MG63 (cell line): ENCODE results near the gene MPPED2. TPM values are rescaled to one million over a fixed set of nuclear protein-coding genes. Genes with fewer than 3 reads are reported as not detected.

Experiments
- DNase-seq: peaks from one replicate; pipeline ENCODE4 v3.0.0-alpha.2; 2020
- H3K27me3 ChIP-seq: fragments of 250-450 bp; sonication (Bioruptor Pico); 2 replicates; pipeline ENCODE4 v1.5.1; 2020; ENCODE audit warnings: mild to moderate bottlenecking, moderate library complexity
- H3K36me3 ChIP-seq: fragments of 250-450 bp; sonication (Bioruptor Pico); 2 replicates; pipeline ENCODE4 v1.5.1; 2020; ENCODE audit warnings: mild to moderate bottlenecking, moderate library complexity
- H3K4me3 ChIP-seq: fragments of 250-450 bp; sonication (Bioruptor Pico); 2 replicates; pipeline ENCODE4 v1.5.1; 2020; ENCODE audit warnings: mild to moderate bottlenecking, moderate library complexity
- H3K9me3 ChIP-seq: fragments of 250-450 bp; sonication (Bioruptor Pico); 2 replicates; pipeline ENCODE4 v1.5.1; 2020; ENCODE audit warnings: mild to moderate bottlenecking, moderate library complexity
- total RNA-seq: library from RNA; depleted of rRNA; stranded (reverse); fragments of >200 nt; shearing (Covaris generic); gene quantifications from 2 replicates; pipeline ENCODE4 v1.2.3, GENCODE V29; 2014; ENCODE audit warnings: low replicate concordance

Gene MPPED2
- total RNA-seq, 1 experiment from 2014 or later: not detected

DNA sequence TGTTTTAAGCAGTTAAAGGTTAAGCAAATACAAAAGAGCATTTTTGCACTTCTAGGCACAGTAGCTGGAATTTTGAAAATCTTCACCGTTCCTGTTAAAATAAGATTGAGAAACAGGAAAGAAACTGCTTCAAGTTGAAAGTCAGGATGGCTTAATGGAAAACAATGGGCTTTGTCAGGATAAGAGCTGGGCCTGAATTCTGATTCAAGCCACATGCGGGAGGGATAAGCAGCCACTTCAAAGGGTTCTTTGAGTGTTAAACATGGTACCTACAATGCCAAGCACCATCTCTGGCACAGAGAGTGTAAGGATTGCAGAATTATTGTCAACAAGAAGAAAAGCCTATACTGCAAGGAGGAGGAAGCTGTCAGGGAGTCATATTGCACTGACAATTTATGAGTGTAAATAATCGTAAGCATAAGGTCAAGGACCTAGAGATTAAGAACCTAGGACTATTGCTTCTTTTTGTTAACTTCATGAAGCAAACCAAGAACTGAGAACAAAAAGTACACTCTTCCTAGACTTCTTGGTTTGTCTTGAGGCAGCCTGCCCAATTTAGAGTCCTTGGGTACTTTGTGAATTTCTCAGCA, 32.5 kb downstream of the MPPED2 start:
- Histone ChIP-seq H3K27me3 (no peaks in the 10 kb centered on the region), H3K9me3 (no peaks in the 10 kb centered on the region), H3K4me3 (no peak overlapping the region), H3K36me3 (no peaks in the 10 kb centered on the region)
- no peak for DNase-seq

GRCh38 chr11:30552839-30553238, 33.3 kb downstream of the MPPED2 start:
- H3K4me3 ChIP-seq: no peak overlapping the region
- DNase-seq: no peak
- H3K9me3 ChIP-seq: no peaks in the 10 kb centered on the region
- no peaks in the 10 kb centered on the region for H3K27me3 ChIP-seq
- H3K36me3 ChIP-seq: no peaks in the 10 kb centered on the region

- no peaks in the 10 kb centered on the region for H3K36me3 ChIP-seq
- DNase-seq: no peak
- no peaks in the 10 kb centered on the region for H3K9me3 ChIP-seq
- no peak overlapping the region for H3K4me3 ChIP-seq
- no peaks in the 10 kb centered on the region for H3K27me3 ChIP-seq
Measured at GRCh38 chr11:30550022-30550542, 36.1 kb downstream of the MPPED2 start.

GRCh38 chr11:30549565-30549964, 36.6 kb downstream of the MPPED2 start:
- Histone ChIP-seq H3K27me3 (no peaks in the 10 kb centered on the region), H3K4me3 (no peak overlapping the region), H3K9me3 (no peaks in the 10 kb centered on the region), H3K36me3 (no peaks in the 10 kb centered on the region)
- DNase-seq: no peak

DNA sequence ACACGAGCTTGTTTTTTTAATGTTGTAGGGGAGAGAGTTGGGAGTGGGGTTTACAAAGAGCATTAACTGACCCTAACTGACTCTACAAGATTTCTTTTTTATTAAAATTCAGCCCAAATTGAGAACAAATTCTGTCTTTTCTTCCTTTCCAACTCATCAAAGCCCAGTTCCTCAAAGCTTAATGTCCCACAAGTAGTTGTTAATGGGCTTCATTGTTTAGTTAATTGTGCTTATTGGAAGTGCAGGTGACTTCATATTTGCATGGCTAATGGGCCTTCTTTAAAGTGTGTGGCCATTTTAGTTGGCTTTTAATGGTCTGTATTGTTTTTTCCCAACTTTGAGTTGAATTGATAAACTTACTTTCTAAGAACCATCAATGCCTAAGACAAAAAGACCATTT, 39.8 kb downstream of the MPPED2 start:
- H3K4me3 ChIP-seq: no peak overlapping the region
- DNase-seq: no peak

DNA sequence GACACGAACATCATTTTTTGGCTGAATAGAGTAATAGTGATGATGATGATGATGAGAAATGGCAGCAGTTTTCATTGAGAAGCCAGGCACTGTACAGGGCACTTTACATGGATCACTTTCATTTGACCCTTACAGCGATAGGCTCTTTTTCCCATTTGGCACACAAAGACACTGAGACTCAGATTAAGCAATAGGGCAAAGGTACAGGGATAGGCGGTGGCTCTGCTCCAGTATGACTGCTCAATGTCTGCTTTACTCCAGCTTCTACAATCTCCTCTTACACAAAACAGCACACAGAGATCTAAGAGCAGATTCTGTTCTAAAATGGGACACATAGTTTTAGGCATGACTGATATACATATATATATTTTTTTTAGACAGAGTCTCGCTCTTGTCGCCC, 40.6 kb downstream of the MPPED2 start:
- Histone ChIP-seq H3K27me3 (no peaks in the 10 kb centered on the region), H3K36me3 (no peaks in the 10 kb centered on the region), H3K4me3 (no peak overlapping the region), H3K9me3 (no peaks in the 10 kb centered on the region)
- no peak for DNase-seq

More for the DNA sequence above, 39.8 kb downstream of the MPPED2 start:
- Histone ChIP-seq H3K36me3 (no peaks in the 10 kb centered on the region), H3K27me3 (no peaks in the 10 kb centered on the region), H3K9me3 (no peaks in the 10 kb centered on the region)

DNA sequence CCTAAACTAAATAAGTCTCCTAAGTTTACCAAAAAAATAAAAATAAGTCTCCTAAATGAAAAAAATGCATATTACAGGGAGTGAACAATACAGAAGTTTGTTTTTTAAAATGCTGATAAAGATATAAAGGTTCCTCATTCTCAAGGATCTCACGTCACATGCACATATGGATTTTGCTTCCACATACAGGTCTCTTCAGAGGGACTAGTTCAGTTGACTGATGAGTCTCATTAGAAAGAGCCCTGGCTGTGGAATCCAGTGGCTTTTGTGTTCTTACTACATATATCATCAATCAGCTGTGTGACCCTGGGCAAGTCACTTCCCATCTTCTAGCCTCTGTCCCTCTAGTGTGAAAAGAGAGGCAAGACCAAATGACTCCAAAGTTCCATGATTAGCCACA, 43.1 kb downstream of the MPPED2 start:
- Histone ChIP-seq H3K4me3 (no peak overlapping the region), H3K27me3 (no peaks in the 10 kb centered on the region), H3K9me3 (no peaks in the 10 kb centered on the region), H3K36me3 (no peaks in the 10 kb centered on the region)
- no peak for DNase-seq

GRCh38 chr11:30540781-30541180, 45.4 kb downstream of the MPPED2 start:
- no peaks in the 10 kb centered on the region for H3K9me3 ChIP-seq
- no peak overlapping the region for H3K4me3 ChIP-seq
- H3K27me3 ChIP-seq: no peaks in the 10 kb centered on the region
- H3K36me3 ChIP-seq: no peaks in the 10 kb centered on the region
- no peak for DNase-seq

DNA sequence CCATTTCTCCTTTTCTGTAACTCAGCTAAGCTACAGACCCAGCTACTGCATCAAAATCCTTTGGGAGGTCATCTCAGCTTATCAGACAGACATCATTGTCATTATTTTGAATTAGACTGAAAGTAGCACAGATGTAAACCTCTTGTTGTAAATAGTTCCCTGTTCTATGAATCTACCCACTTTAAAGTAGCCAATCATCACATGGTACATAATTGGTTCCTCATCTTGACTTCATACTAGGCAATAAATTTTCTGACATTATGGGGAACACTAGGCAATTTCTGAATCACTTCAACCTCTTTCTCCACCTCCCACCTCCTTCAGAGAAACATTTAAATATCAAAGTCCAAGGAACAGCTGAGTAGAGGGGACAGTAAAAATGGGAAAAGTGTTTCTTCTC, 47.9 kb downstream of the MPPED2 start:
- Histone ChIP-seq H3K4me3 (no peak overlapping the region), H3K9me3 (no peaks in the 10 kb centered on the region), H3K27me3 (no peaks in the 10 kb centered on the region), H3K36me3 (no peaks in the 10 kb centered on the region)
- DNase-seq: no peak

DNA sequence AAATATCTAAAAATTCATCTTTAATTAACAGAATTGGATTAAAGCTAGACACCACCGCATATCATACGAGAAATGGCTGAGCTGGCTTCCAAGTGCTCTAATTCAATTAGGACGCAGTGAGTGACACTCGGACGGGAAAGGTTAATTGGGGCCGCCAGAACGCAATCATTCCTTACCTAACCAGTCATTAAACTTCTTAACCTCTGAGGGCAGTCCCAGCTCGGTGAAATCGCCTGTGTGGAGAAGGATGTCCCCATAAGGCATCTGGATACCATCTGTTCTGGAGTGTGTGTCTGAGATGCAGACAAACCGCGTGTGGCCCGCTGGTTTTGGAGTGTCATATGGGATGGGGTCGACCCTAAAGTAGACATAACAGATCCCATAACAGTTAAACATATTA, 50.3 kb downstream of the MPPED2 start:
- DNase-seq: no peak
- Histone ChIP-seq H3K27me3 (no peaks in the 10 kb centered on the region), H3K36me3 (no peaks in the 10 kb centered on the region), H3K9me3 (no peaks in the 10 kb centered on the region), H3K4me3 (no peak overlapping the region)

DNA sequence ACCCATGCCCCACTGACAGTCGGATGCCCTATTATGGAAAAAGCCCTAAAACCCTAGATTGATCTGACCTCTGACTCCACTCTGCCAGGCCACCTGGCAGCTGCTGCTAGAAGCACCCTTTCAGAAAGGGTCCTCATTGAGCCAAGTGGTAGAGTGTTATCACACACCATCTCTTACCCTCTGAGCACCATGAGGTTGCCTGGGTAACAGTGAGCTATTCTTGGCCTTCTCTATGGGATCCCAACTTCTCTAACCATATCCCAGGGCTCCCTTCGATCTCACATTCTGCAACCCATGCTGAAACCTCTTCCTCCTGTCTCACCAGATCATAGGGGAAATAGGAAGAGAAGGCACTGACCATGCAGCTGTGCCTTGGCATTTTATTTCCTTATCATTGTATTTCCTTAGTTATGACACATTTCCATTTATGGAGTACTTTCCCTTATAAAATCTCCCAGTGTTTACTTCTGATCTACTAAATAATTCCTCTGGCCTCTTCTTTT, 52.7 kb downstream of the MPPED2 start:
- H3K36me3 ChIP-seq: no peaks in the 10 kb centered on the region
- no peaks in the 10 kb centered on the region for H3K27me3 ChIP-seq
- H3K4me3 ChIP-seq: no peak overlapping the region
- DNase-seq: no peak
- H3K9me3 ChIP-seq: no peaks in the 10 kb centered on the region

DNA sequence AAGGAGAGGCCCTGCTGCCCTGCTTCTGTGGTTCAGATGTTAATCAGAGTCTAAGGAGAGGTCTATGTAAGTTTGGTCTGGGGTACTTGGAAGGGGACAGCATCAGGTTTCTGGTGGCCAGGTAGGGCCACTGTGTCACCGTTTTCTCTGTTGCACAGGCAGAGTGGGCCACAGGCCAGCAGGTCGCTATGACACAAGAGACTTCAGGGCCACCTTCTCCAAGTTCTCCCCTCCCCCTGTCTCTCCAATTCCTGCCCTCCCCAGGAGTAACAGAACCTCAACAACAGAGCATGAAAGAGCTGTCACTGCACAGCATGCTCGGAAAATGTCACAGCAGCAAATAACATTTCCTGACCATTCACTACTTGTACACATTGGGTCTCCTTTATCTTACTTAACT, 58.6 kb downstream of the MPPED2 start:
- DNase-seq: no peak
- H3K27me3 ChIP-seq: no peaks in the 10 kb centered on the region
- no peak overlapping the region for H3K4me3 ChIP-seq
- H3K9me3 ChIP-seq: no peaks in the 10 kb centered on the region
- no peaks in the 10 kb centered on the region for H3K36me3 ChIP-seq

DNA sequence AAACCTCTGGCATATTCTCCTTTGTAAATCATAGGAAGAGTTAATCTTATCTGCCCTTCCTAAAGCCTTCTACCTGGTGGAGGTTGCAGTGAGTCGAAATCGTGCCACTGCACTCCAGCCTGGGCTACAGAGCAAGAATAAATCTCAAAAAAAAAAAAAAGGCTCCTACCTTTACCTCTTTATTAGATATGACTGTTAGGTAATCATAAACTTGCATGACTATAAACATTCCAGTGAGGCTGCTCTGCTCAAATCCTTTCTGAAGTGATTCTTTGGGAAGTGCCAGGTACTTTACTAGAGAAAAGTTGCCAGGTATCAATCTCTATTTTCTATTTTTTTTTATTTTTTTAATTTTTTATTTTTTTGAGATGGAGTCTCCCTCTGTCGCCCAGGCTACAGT, 59.6 kb downstream of the MPPED2 start:
- Histone ChIP-seq H3K36me3 (no peaks in the 10 kb centered on the region), H3K27me3 (no peaks in the 10 kb centered on the region), H3K9me3 (no peaks in the 10 kb centered on the region), H3K4me3 (no peak overlapping the region)
- DNase-seq: no peak

DNA sequence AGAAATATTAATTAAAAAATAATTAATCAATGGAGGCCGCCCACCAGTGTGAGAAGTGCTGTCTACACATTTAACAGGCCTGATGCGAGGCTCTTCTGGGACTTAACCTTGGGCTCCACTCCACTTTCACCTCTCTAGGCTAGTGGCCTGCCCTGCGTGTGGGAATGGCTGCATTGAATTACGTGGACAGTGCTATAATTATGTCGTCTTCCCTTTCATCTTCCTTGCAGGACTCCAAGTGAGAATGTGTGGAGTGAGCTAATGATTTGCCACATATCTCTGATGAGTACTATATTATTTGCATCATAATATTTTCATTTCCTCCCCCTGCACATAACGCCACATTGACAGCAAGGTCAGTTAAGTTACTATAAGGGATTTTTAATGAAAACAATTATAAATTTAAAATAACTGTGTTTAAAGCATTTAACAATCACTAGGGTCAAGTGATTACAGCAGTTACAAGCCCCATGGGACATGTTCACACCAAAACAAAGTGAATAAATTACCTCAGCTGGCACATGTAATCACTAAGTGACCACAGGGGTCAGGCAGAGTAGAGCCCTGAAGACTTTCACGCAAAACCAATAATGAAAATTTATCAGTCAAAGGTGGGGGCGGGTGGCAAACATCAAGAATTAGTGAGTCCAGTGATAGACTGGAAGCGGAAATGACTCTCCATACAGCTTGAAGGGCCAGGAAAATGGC, 63.5 kb downstream of the MPPED2 start:
- Histone ChIP-seq H3K27me3 (no peaks in the 10 kb centered on the region), H3K9me3 (no peaks in the 10 kb centered on the region), H3K4me3 (no peak overlapping the region), H3K36me3 (no peaks in the 10 kb centered on the region)
- no peak for DNase-seq

DNA sequence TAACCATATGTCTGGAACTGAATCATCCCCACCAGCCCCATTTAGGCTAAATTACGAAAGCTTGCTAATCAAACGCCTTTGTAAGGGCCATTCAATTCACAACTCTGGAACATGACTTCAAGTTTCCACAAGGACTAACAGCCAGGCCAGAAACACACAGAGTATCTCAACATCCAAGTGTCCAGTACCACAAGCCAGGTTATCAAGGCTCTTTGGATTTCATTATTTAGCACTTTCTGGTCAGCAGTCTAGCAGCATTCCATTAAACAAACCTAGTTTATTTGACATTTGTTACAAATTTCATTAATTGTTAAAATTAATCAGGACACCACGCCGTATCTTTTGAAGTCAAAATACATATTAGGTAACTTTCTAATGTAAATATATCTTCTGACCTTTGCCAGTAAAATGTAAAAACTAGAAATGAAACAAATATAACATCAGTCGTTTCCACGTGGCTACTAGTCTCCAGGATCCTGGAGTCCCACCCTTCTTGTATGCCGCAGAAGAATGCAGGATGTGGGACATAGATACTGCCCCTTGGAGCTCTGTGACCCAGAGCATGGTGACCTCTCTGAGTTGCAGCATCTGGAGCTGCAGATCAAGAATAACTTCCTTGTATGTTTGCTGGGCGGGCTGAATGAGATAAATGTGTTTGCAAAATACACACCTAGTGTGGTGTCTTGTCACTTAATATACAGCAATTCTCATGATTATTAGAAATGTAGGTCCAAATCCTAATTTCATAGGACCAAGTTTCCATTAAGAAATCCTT, 64.7 kb downstream of the MPPED2 start:
- Histone ChIP-seq H3K4me3 (no peak overlapping the region), H3K27me3 (no peaks in the 10 kb centered on the region), H3K36me3 (no peaks in the 10 kb centered on the region), H3K9me3 (no peaks in the 10 kb centered on the region)
- no peak for DNase-seq

- no peaks in the 10 kb centered on the region for H3K9me3 ChIP-seq
- H3K27me3 ChIP-seq: no peaks in the 10 kb centered on the region
- no peak for DNase-seq
- no peak overlapping the region for H3K4me3 ChIP-seq
- no peaks in the 10 kb centered on the region for H3K36me3 ChIP-seq
Measured at GRCh38 chr11:30513087-30513486, 73.1 kb downstream of the MPPED2 start.

DNA sequence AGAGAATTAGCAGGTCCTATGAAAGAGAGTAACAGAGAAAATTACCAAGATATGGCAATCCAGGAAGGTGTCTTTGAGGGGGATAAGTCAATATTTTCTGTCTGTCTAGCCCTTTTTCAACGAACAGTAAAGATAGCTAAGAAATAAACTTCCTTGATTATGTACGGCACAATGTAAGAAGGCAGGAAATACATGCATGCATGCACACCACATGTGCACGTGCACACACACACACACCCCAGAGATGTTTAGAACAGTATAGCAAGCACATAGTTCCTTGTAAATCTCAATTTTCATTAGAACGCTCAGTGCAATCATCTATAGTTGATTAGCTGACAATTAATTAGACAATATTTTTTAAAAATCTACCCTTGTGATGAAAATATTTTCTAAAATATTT, 74.7 kb downstream of the MPPED2 start:
- no peak for DNase-seq
- Histone ChIP-seq H3K4me3 (no peak overlapping the region), H3K36me3 (no peaks in the 10 kb centered on the region), H3K9me3 (no peaks in the 10 kb centered on the region), H3K27me3 (no peaks in the 10 kb centered on the region)
